Measurements from ENCODE around the gene GRK6. TPM values are rescaled to one million over a fixed set of nuclear protein-coding genes. Genes with fewer than 3 reads are reported as not detected.

GRK6 gene
- total and polyA plus RNA-seq, 3 donors from 2014 or later, result 32.6 to 57.0 (median 51.8) TPM

- no peak for DNase-seq
- no peaks in the 10 kb centered on the region for H3K36me3 ChIP-seq (ENCODE audit: low read depth, missing control alignments)
- intact Hi-C loops (cut with DNase I; ENCODE audit: low total_unique reads), result no loop called here
- TF ChIP-seq CTCF (IDR thresholded peaks at IDR 0.05), result no peak
- TF ChIP-seq POLR2A (IDR thresholded peaks at IDR 0.05), result no peak
- H3K4me1 ChIP-seq, result peaks cover 25% of the 10 kb centered on the region
- peak overlapping the region; percentile 34 to 43 for H3K4me3 ChIP-seq
- no peaks in the 10 kb centered on the region for H3K27me3 ChIP-seq
- WGBS, 2 donors, result 81 to 82% methylated on average over 26 to 47 of the region's 54 CpGs
- no peaks in the 10 kb centered on the region for H3K9me3 ChIP-seq
- H3K27ac ChIP-seq, result peak overlapping the region; percentile 24 to 38
Measured at GRCh38 chr5:177491983-177492746, 65.7 kb downstream of the GRK6 start.

Other genes with a start within 250 kb of the GRK6 start
- 10 to 100 TPM; 25.5 to 29.4 TPM for gene RAB24, start 123.0 kb upstream of the GRK6 start, total RNA-seq
- gene RAB24, start 123.0 kb upstream of the GRK6 start, polyA plus RNA-seq (ENCODE audit: insufficient read depth, low read depth, low replicate concordance), result 19.2 TPM
- gene PRELID1, start 122.9 kb upstream of the GRK6 start, total RNA-seq, result 10 to 100 TPM; 65.7 to 83.4 TPM
- 78.3 TPM for gene PRELID1, start 122.9 kb upstream of the GRK6 start, polyA plus RNA-seq (ENCODE audit: insufficient read depth, low read depth, low replicate concordance)
- 10 to 100 TPM; 12.5 to 12.9 TPM for gene MXD3, start 114.8 kb upstream of the GRK6 start, total RNA-seq
- 7.7 TPM for gene MXD3, start 114.8 kb upstream of the GRK6 start, polyA plus RNA-seq (ENCODE audit: insufficient read depth, low read depth, low replicate concordance)
- 100 to 1,000 TPM; 355 TPM for gene LMAN2, start 75.0 kb upstream of the GRK6 start, total RNA-seq
- 254 TPM for gene LMAN2, start 75.0 kb upstream of the GRK6 start, polyA plus RNA-seq (ENCODE audit: insufficient read depth, low read depth, low replicate concordance)
- gene RGS14, start 68.8 kb upstream of the GRK6 start, total RNA-seq, result 10 to 100 TPM; 39.2 to 40.5 TPM
- gene RGS14, start 68.8 kb upstream of the GRK6 start, polyA plus RNA-seq (ENCODE audit: insufficient read depth, low read depth, low replicate concordance), result 25.3 TPM
- gene SLC34A1, start 42.2 kb upstream of the GRK6 start, total RNA-seq, result under 1 TPM in 1 of 2 donors, not detected in 1; 0.19 TPM
- gene SLC34A1, start 42.2 kb upstream of the GRK6 start, polyA plus RNA-seq (ENCODE audit: insufficient read depth, low read depth, low replicate concordance), result not detected
- 10 to 100 TPM; 27.5 to 45.7 TPM for gene PFN3, start 26.0 kb upstream of the GRK6 start, total RNA-seq
- 7.4 TPM for gene PFN3, start 26.0 kb upstream of the GRK6 start, polyA plus RNA-seq (ENCODE audit: insufficient read depth, low read depth, low replicate concordance)
- 1 to 10 TPM; 5.3 to 5.8 TPM for gene F12, start 17.1 kb upstream of the GRK6 start, total RNA-seq
- gene F12, start 17.1 kb upstream of the GRK6 start, polyA plus RNA-seq (ENCODE audit: insufficient read depth, low read depth, low replicate concordance), result 4.9 TPM
- 10 to 100 TPM; 19.9 to 23.2 TPM for gene PRR7, start 20.1 kb downstream of the GRK6 start, total RNA-seq
- 2.8 TPM for gene PRR7, start 20.1 kb downstream of the GRK6 start, polyA plus RNA-seq (ENCODE audit: insufficient read depth, low read depth, low replicate concordance)
- gene DBN1, start 47.0 kb downstream of the GRK6 start, total RNA-seq, result 10 to 100 TPM; 69.6 to 83.1 TPM
- gene DBN1, start 47.0 kb downstream of the GRK6 start, polyA plus RNA-seq (ENCODE audit: insufficient read depth, low read depth, low replicate concordance), result 50.5 TPM
- gene PDLIM7, start 70.9 kb downstream of the GRK6 start, total RNA-seq, result 100 to 1,000 TPM in 1 of 2 donors, 10 to 100 TPM in 1; 90.5 to 118 TPM
- gene PDLIM7, start 70.9 kb downstream of the GRK6 start, polyA plus RNA-seq (ENCODE audit: insufficient read depth, low read depth, low replicate concordance), result 72.2 TPM
- 10 to 100 TPM; 10.7 to 18.7 TPM for gene DOK3, start 83.2 kb downstream of the GRK6 start, total RNA-seq
- gene DOK3, start 83.2 kb downstream of the GRK6 start, polyA plus RNA-seq (ENCODE audit: insufficient read depth, low read depth, low replicate concordance), result 10.4 TPM
- gene DDX41, start 90.3 kb downstream of the GRK6 start, total RNA-seq, result 100 to 1,000 TPM; 193 to 197 TPM
- gene DDX41, start 90.3 kb downstream of the GRK6 start, polyA plus RNA-seq (ENCODE audit: insufficient read depth, low read depth, low replicate concordance), result 99.1 TPM
- gene FAM193B, start 127.9 kb downstream of the GRK6 start, total RNA-seq, result 100 to 1,000 TPM; 111 to 157 TPM
- 81.3 TPM for gene FAM193B, start 127.9 kb downstream of the GRK6 start, polyA plus RNA-seq (ENCODE audit: insufficient read depth, low read depth, low replicate concordance)
- gene TMED9, start 165.5 kb downstream of the GRK6 start, total RNA-seq, result 100 to 1,000 TPM; 122 to 128 TPM
- 140 TPM for gene TMED9, start 165.5 kb downstream of the GRK6 start, polyA plus RNA-seq (ENCODE audit: insufficient read depth, low read depth, low replicate concordance)
- gene B4GALT7, start 173.5 kb downstream of the GRK6 start, total RNA-seq, result 10 to 100 TPM; 49.9 to 55.7 TPM
- gene B4GALT7, start 173.5 kb downstream of the GRK6 start, polyA plus RNA-seq (ENCODE audit: insufficient read depth, low read depth, low replicate concordance), result 39.9 TPM